Measurements from ENCODE around the gene TTC4. TPM values are rescaled to one million over a fixed set of nuclear protein-coding genes. Genes with fewer than 3 reads are reported as not detected.

Gene TTC4
- total RNA-seq, 2 donors from 2014 or later, result 9.1 to 9.7 TPM

GRCh38 chr1:54695221-54695620 lies 20.4 kb upstream of the TTC4 start:
- Mint-ChIP-seq H3K4me1 (peaks cover 3% of the 10 kb centered on the region), H3K4me3 (no peak overlapping the region), H3K27ac (no peak overlapping the region), H3K27me3 (peaks cover 27% of the 10 kb centered on the region), H3K36me3 (ENCODE audit: low read depth) (peaks cover 2% of the 10 kb centered on the region)
- ATAC-seq, result no peak
- H3K9me3 ChIP-seq (ENCODE audit: control insufficient read depth, low read length, poor library complexity, severe bottlenecking), result no peaks in the 10 kb centered on the region
- no peak for DNase-seq

GRCh38 chr1:54695764-54696163 lies 19.9 kb upstream of the TTC4 start:
- no peak for ATAC-seq
- H3K4me3 Mint-ChIP-seq, result no peak overlapping the region
- H3K36me3 Mint-ChIP-seq (ENCODE audit: low read depth), result peaks cover 2% of the 10 kb centered on the region
- peaks cover 3% of the 10 kb centered on the region for H3K4me1 Mint-ChIP-seq
- no peak for DNase-seq
- no peak overlapping the region for H3K27ac Mint-ChIP-seq
- no peaks in the 10 kb centered on the region for H3K9me3 ChIP-seq (ENCODE audit: control insufficient read depth, low read length, poor library complexity, severe bottlenecking)
- H3K27me3 Mint-ChIP-seq, result peaks cover 28% of the 10 kb centered on the region

GRCh38 chr1:54696262-54696661 lies 19.4 kb upstream of the TTC4 start:
- peaks cover 3% of the 10 kb centered on the region for H3K4me1 Mint-ChIP-seq
- H3K4me3 Mint-ChIP-seq, result no peak overlapping the region
- H3K27me3 Mint-ChIP-seq, result peaks cover 28% of the 10 kb centered on the region
- no peak for ATAC-seq
- peaks cover 2% of the 10 kb centered on the region for H3K36me3 Mint-ChIP-seq (ENCODE audit: low read depth)
- no peaks in the 10 kb centered on the region for H3K9me3 ChIP-seq (ENCODE audit: control insufficient read depth, low read length, poor library complexity, severe bottlenecking)
- DNase-seq, result no peak
- H3K27ac Mint-ChIP-seq, result no peak overlapping the region

- no peak overlapping the region for H3K4me3 Mint-ChIP-seq
- H3K27me3 Mint-ChIP-seq, result peaks cover 32% of the 10 kb centered on the region
- no peak overlapping the region for H3K27ac Mint-ChIP-seq
- no peaks in the 10 kb centered on the region for H3K9me3 ChIP-seq (ENCODE audit: control insufficient read depth, low read length, poor library complexity, severe bottlenecking)
- peaks cover 2% of the 10 kb centered on the region for H3K36me3 Mint-ChIP-seq (ENCODE audit: low read depth)
- no peak for ATAC-seq
- DNase-seq, result no peak
- peaks cover 4% of the 10 kb centered on the region for H3K4me1 Mint-ChIP-seq
Observed at GRCh38 chr1:54697896-54698295, 17.8 kb upstream of the TTC4 start.

GRCh38 chr1:54698346-54698745 lies 17.3 kb upstream of the TTC4 start:
- H3K4me3 Mint-ChIP-seq, result no peak overlapping the region
- no peaks in the 10 kb centered on the region for H3K9me3 ChIP-seq (ENCODE audit: control insufficient read depth, low read length, poor library complexity, severe bottlenecking)
- H3K27ac Mint-ChIP-seq, result no peak overlapping the region
- H3K27me3 Mint-ChIP-seq, result peaks cover 36% of the 10 kb centered on the region
- H3K4me1 Mint-ChIP-seq, result peaks cover 7% of the 10 kb centered on the region
- DNase-seq (no peak), ATAC-seq (no peak)
- H3K36me3 Mint-ChIP-seq (ENCODE audit: low read depth), result peaks cover 2% of the 10 kb centered on the region

GRCh38 chr1:54699936-54700525 lies 15.6 kb upstream of the TTC4 start:
- H3K4me1 Mint-ChIP-seq, result peaks cover 7% of the 10 kb centered on the region
- H3K27me3 Mint-ChIP-seq, result peaks cover 43% of the 10 kb centered on the region
- H3K9me3 ChIP-seq (ENCODE audit: control insufficient read depth, low read length, poor library complexity, severe bottlenecking), result no peaks in the 10 kb centered on the region
- H3K27ac Mint-ChIP-seq, result no peak overlapping the region
- peaks cover 2% of the 10 kb centered on the region for H3K36me3 Mint-ChIP-seq (ENCODE audit: low read depth)
- H3K4me3 Mint-ChIP-seq, result no peak overlapping the region
- ATAC-seq (no peak), DNase-seq (no peak)

- H3K9me3 ChIP-seq (ENCODE audit: control insufficient read depth, low read length, poor library complexity, severe bottlenecking), result no peaks in the 10 kb centered on the region
- ATAC-seq (no peak), DNase-seq (no peak)
- Mint-ChIP-seq H3K4me3 (no peak overlapping the region), H3K27ac (no peak overlapping the region), H3K36me3 (ENCODE audit: low read depth) (peaks cover 2% of the 10 kb centered on the region), H3K4me1 (peaks cover 7% of the 10 kb centered on the region), H3K27me3 (peaks cover 43% of the 10 kb centered on the region)
Observed at GRCh38 chr1:54701066-54701465, 14.6 kb upstream of the TTC4 start.

GRCh38 chr1:54701996-54702395 lies 13.7 kb upstream of the TTC4 start:
- DNase-seq (no peak), ATAC-seq (no peak)
- Mint-ChIP-seq H3K4me1 (peaks cover 4% of the 10 kb centered on the region), H3K27ac (no peak overlapping the region), H3K36me3 (ENCODE audit: low read depth) (no peaks in the 10 kb centered on the region), H3K4me3 (no peak overlapping the region), H3K27me3 (peaks cover 44% of the 10 kb centered on the region)
- H3K9me3 ChIP-seq (ENCODE audit: control insufficient read depth, low read length, poor library complexity, severe bottlenecking), result no peaks in the 10 kb centered on the region

- no peaks in the 10 kb centered on the region for H3K36me3 Mint-ChIP-seq (ENCODE audit: low read depth)
- peaks cover 4% of the 10 kb centered on the region for H3K4me1 Mint-ChIP-seq
- H3K9me3 ChIP-seq (ENCODE audit: control insufficient read depth, low read length, poor library complexity, severe bottlenecking), result no peaks in the 10 kb centered on the region
- ATAC-seq (no peak), DNase-seq (no peak)
- no peak overlapping the region for H3K27ac Mint-ChIP-seq
- H3K27me3 Mint-ChIP-seq, result peaks cover 50% of the 10 kb centered on the region
- H3K4me3 Mint-ChIP-seq, result no peak overlapping the region
Observed at GRCh38 chr1:54703471-54703870, 12.2 kb upstream of the TTC4 start.

- no peaks in the 10 kb centered on the region for H3K9me3 ChIP-seq (ENCODE audit: control insufficient read depth, low read length, poor library complexity, severe bottlenecking)
- Mint-ChIP-seq H3K4me3 (no peak overlapping the region), H3K36me3 (ENCODE audit: low read depth) (no peaks in the 10 kb centered on the region), H3K4me1 (peaks cover 4% of the 10 kb centered on the region), H3K27ac (no peak overlapping the region), H3K27me3 (peaks cover 48% of the 10 kb centered on the region)
- ATAC-seq, result no peak
- DNase-seq, result no peak
Observed at GRCh38 chr1:54705153-54705552, 10.5 kb upstream of the TTC4 start.

- peaks cover 6% of the 10 kb centered on the region for H3K4me1 Mint-ChIP-seq
- no peak overlapping the region for H3K27ac Mint-ChIP-seq
- ATAC-seq (no peak), DNase-seq (no peak)
- H3K4me3 Mint-ChIP-seq, result no peak overlapping the region
- H3K9me3 ChIP-seq (ENCODE audit: control insufficient read depth, low read length, poor library complexity, severe bottlenecking), result no peaks in the 10 kb centered on the region
- H3K36me3 Mint-ChIP-seq (ENCODE audit: low read depth), result no peaks in the 10 kb centered on the region
- H3K27me3 Mint-ChIP-seq, result peaks cover 50% of the 10 kb centered on the region
Observed at GRCh38 chr1:54706419-54706818, 9.2 kb upstream of the TTC4 start.

- H3K36me3 Mint-ChIP-seq (ENCODE audit: low read depth), result no peaks in the 10 kb centered on the region
- peaks cover 41% of the 10 kb centered on the region for H3K27me3 Mint-ChIP-seq
- ATAC-seq (no peak), DNase-seq (no peak)
- no peak overlapping the region for H3K4me3 Mint-ChIP-seq
- H3K9me3 ChIP-seq (ENCODE audit: control insufficient read depth, low read length, poor library complexity, severe bottlenecking), result no peaks in the 10 kb centered on the region
- H3K27ac Mint-ChIP-seq, result no peak overlapping the region
- H3K4me1 Mint-ChIP-seq, result peaks cover 2% of the 10 kb centered on the region
Observed at GRCh38 chr1:54708385-54708784, 7.3 kb upstream of the TTC4 start.

- ATAC-seq, result no peak
- Mint-ChIP-seq H3K27ac (no peak overlapping the region), H3K36me3 (ENCODE audit: low read depth) (no peaks in the 10 kb centered on the region), H3K27me3 (peaks cover 35% of the 10 kb centered on the region), H3K4me1 (peaks cover 4% of the 10 kb centered on the region), H3K4me3 (no peak overlapping the region)
- DNase-seq, result no peak
- H3K9me3 ChIP-seq (ENCODE audit: control insufficient read depth, low read length, poor library complexity, severe bottlenecking), result no peaks in the 10 kb centered on the region
Observed at GRCh38 chr1:54709547-54710292, 5.9 kb upstream of the TTC4 start.

GRCh38 chr1:54710434-54710833 lies 5.2 kb upstream of the TTC4 start:
- no peak overlapping the region for H3K4me3 Mint-ChIP-seq
- no peak overlapping the region for H3K27ac Mint-ChIP-seq
- H3K4me1 Mint-ChIP-seq, result peaks cover 9% of the 10 kb centered on the region
- no peak for DNase-seq
- ATAC-seq, result no peak
- no peaks in the 10 kb centered on the region for H3K36me3 Mint-ChIP-seq (ENCODE audit: low read depth)
- H3K9me3 ChIP-seq (ENCODE audit: control insufficient read depth, low read length, poor library complexity, severe bottlenecking), result no peaks in the 10 kb centered on the region
- H3K27me3 Mint-ChIP-seq, result peaks cover 35% of the 10 kb centered on the region

Data from T-helper 17 cell (primary cell).